ENCODE measurements around the gene UXT. TPM values are rescaled to one million over a fixed set of nuclear protein-coding genes. Genes with fewer than 3 reads are reported as not detected.

The UXT gene
- total and polyA plus RNA-seq, 9 of the 15 experiments (the other 6 are each of a cell fraction or from before 2014, with no cell fraction given): 141 to 300 (median 204) TPM

DNA sequence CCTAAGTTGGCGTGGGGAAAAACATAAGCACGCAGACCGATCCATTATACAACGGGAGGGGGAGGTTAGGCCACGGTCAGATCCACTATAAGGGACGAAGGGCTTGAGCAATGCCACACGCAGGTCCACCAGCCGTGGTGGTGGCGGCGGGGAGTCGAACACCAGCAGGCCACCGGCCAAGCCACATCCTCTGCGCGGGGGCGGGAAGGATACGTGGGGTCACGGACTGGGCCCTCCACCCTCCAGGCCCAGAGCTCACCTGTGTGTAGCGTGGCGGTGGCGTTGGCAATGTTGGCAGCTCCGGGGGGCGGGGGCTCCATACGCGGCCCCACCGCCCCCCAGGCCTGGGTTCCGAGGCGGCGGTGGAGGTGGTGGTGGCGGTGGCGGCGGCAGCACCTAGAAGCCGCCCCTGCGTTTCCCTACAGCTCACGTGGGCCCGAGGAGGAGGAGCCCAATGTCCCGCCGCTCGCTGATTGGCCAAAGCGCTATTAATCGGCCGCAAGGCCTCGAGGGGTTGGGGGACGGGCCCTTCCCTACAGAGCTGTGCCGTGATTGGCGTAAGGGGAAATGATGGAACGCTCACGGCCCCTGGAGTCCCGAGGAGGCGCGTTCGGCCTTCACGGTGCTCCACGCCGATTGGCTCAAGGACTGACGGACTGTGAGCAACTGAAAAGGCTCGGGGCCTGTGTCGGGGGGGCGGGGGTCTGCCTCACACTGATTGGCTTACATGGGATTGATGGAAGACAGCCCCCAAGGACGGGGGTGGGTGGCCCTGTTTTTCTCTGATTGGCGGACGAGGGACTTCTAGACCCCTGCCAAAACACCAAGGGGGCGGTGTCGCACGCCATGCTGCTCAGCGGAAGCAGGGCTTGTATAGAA lies 8.6 kb downstream of the UXT start, which contains the start of gene ELK1 (continued):
- TF ChIP-seq, protein P1, sequence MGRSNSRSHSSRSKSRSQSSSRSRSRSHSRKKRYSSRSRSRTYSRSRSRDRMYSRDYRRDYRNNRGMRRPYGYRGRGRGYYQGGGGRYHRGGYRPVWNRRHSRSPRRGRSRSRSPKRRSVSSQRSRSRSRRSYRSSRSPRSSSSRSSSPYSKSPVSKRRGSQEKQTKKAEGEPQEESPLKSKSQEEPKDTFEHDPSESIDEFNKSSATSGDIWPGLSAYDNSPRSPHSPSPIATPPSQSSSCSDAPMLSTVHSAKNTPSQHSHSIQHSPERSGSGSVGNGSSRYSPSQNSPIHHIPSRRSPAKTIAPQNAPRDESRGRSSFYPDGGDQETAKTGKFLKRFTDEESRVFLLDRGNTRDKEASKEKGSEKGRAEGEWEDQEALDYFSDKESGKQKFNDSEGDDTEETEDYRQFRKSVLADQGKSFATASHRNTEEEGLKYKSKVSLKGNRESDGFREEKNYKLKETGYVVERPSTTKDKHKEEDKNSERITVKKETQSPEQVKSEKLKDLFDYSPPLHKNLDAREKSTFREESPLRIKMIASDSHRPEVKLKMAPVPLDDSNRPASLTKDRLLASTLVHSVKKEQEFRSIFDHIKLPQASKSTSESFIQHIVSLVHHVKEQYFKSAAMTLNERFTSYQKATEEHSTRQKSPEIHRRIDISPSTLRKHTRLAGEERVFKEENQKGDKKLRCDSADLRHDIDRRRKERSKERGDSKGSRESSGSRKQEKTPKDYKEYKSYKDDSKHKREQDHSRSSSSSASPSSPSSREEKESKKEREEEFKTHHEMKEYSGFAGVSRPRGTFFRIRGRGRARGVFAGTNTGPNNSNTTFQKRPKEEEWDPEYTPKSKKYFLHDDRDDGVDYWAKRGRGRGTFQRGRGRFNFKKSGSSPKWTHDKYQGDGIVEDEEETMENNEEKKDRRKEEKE (IDR thresholded peaks at IDR 0.05; ENCODE audit: borderline replicate concordance in 1 of 2, control insufficient read depth in 1 of 2, low read depth in 2 of 2, low read length in 1 of 2): no peak
- TF ChIP-seq, protein P2, sequence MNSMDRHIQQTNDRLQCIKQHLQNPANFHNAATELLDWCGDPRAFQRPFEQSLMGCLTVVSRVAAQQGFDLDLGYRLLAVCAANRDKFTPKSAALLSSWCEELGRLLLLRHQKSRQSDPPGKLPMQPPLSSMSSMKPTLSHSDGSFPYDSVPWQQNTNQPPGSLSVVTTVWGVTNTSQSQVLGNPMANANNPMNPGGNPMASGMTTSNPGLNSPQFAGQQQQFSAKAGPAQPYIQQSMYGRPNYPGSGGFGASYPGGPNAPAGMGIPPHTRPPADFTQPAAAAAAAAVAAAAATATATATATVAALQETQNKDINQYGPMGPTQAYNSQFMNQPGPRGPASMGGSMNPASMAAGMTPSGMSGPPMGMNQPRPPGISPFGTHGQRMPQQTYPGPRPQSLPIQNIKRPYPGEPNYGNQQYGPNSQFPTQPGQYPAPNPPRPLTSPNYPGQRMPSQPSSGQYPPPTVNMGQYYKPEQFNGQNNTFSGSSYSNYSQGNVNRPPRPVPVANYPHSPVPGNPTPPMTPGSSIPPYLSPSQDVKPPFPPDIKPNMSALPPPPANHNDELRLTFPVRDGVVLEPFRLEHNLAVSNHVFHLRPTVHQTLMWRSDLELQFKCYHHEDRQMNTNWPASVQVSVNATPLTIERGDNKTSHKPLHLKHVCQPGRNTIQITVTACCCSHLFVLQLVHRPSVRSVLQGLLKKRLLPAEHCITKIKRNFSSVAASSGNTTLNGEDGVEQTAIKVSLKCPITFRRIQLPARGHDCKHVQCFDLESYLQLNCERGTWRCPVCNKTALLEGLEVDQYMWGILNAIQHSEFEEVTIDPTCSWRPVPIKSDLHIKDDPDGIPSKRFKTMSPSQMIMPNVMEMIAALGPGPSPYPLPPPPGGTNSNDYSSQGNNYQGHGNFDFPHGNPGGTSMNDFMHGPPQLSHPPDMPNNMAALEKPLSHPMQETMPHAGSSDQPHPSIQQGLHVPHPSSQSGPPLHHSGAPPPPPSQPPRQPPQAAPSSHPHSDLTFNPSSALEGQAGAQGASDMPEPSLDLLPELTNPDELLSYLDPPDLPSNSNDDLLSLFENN (IDR thresholded peaks at IDR 0.05; ENCODE audit: low read depth in 2 of 2, low read length in 2 of 2): no peak
- TF ChIP-seq MAZ (CRISPR knock-in tag; conservative IDR thresholded peaks at IDR 0.05 in 1 of 2, IDR thresholded peaks at IDR 0.05 in 1 of 2) (peak in 1 of 2 experiments; percentile 60; a peak in 2 of 4 replicates), MCM2 (IDR thresholded peaks at IDR 0.05; ENCODE audit: low read depth) (no peak), BACH1 (tag; IDR thresholded peaks at IDR 0.05) (no peak), ZNF785 (CRISPR knock-in tag; IDR thresholded peaks at IDR 0.05) (no peak), CHD2 (IDR thresholded peaks at IDR 0.05; ENCODE audit: low read depth, low read length) (peak; percentile 57; the same call in 1 of the 2 replicates), ZKSCAN1 (IDR thresholded peaks at IDR 0.05; ENCODE audit: low read depth, low read length) (no peak), NEUROD1 (IDR thresholded peaks at IDR 0.05; ENCODE audit: borderline replicate concordance, low read depth, low read length, partially characterized antibody) (peak; percentile 4), RNF2 (IDR thresholded peaks at IDR 0.05) (peak; percentile 41; the same call in 1 of the 2 replicates), ASH1L (IDR thresholded peaks at IDR 0.05; ENCODE audit: borderline replicate concordance, low read depth, partially characterized antibody) (peak; percentile 38), ZNF3 (CRISPR knock-in tag; IDR thresholded peaks at IDR 0.05) (no peak), DNMT1 (IDR thresholded peaks at IDR 0.05) (no peak), NCOA1 (IDR thresholded peaks at IDR 0.05; ENCODE audit: low read depth) (0 out of 2 replicates have a peak, but pooled peaks have one; percentile 29), ZC3H11A (IDR thresholded peaks at IDR 0.05; ENCODE audit: low read depth, low read length) (no peak), ZBTB1 (CRISPR knock-in tag; IDR thresholded peaks at IDR 0.05; ENCODE audit: borderline replicate concordance, low read depth) (peak; percentile 91; the same call in 1 of the 2 replicates), HDAC6 (IDR thresholded peaks at IDR 0.05; ENCODE audit: low read depth, low read length) (no peak), KLF1 (tag; IDR thresholded peaks at IDR 0.05) (no peak; the same call in 1 of the 2 replicates)
- TF ChIP-seq, protein P3, sequence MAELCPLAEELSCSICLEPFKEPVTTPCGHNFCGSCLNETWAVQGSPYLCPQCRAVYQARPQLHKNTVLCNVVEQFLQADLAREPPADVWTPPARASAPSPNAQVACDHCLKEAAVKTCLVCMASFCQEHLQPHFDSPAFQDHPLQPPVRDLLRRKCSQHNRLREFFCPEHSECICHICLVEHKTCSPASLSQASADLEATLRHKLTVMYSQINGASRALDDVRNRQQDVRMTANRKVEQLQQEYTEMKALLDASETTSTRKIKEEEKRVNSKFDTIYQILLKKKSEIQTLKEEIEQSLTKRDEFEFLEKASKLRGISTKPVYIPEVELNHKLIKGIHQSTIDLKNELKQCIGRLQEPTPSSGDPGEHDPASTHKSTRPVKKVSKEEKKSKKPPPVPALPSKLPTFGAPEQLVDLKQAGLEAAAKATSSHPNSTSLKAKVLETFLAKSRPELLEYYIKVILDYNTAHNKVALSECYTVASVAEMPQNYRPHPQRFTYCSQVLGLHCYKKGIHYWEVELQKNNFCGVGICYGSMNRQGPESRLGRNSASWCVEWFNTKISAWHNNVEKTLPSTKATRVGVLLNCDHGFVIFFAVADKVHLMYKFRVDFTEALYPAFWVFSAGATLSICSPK (IDR thresholded peaks at IDR 0.05; ENCODE audit: borderline replicate concordance): no peak
